Thyroid gland (tissue), 4 donors: ENCODE data around the gene EMILIN3.

Source experiments
- CTCF ChIP-seq, 6 experiments: fragments of 200-600 bp in 3 of 6; fragments of 450-650 bp in 3 of 6; sonication (generic) in 3 of 6; IDR thresholded peaks; one replicate each; pipeline ENCODE4 v1.5.1; 2016 to 2019; ENCODE audit warnings: antibody characterized with exemption in 6 of 6, mild to moderate bottlenecking in 2 of 6, inconsistent platforms in 1 of 6, moderate library complexity in 1 of 6
- POLR2A ChIP-seq, 2 donors: fragments of 450-650 bp; IDR thresholded peaks; one replicate each; pipeline ENCODE4 v1.6.1; 2017; ENCODE audit warnings: antibody characterized with exemption in 2 of 2, mild to moderate bottlenecking in 2 of 2, moderate library complexity in 1 of 2

GRCh38 chr20:41412324-41413120 lies 45.9 kb upstream of the EMILIN3 start:
- no peak for TF ChIP-seq POLR2A (IDR thresholded peaks at IDR 0.05)
- TF ChIP-seq CTCF (IDR thresholded peaks at IDR 0.05), result no peak
